ENCODE measurements around the gene IL12RB2. TPM values are rescaled to one million over a fixed set of nuclear protein-coding genes. Genes with fewer than 3 reads are reported as not detected.
"Not testable (repeated sequence)": the region's sequence is repeated elsewhere in the genome, so short reads cannot be mapped to it uniquely, and the experiment has no call there.

The IL12RB2 gene
- total RNA-seq, 1 experiment from 2014 or later = not detected

GRCh38 chr1:67393737-67394136 lies 86.1 kb downstream of the IL12RB2 start:
- no peak for TF ChIP-seq CTCF (IDR thresholded peaks at IDR 0.05; ENCODE audit: unreplicated experiment)
- no peaks in the 10 kb centered on the region for H3K27me3 Mint-ChIP-seq (ENCODE audit: unreplicated experiment)
- no peaks in the 10 kb centered on the region for H3K9me3 Mint-ChIP-seq (ENCODE audit: low read depth, unreplicated experiment)
- H3K36me3 Mint-ChIP-seq (ENCODE audit: insufficient read depth, unreplicated experiment) = peaks cover 45% of the 10 kb centered on the region
- DNase-seq = no peak
- no peak overlapping the region for H3K4me3 Mint-ChIP-seq (ENCODE audit: low read depth, unreplicated experiment)
- peaks cover 6% of the 10 kb centered on the region for H3K4me1 Mint-ChIP-seq (ENCODE audit: low read depth, unreplicated experiment)
- H3K27ac Mint-ChIP-seq (ENCODE audit: unreplicated experiment) = no peak overlapping the region
- intact Hi-C loops (cut with micrococcal nuclease; ENCODE audit: unreplicated experiment) = no loop called here
- no TSS peak for BruUV-seq (replicated peaks)
- CTCF ChIA-PET = no interaction called here

GRCh38 chr1:67394548-67394947 lies 86.9 kb downstream of the IL12RB2 start:
- H3K4me3 Mint-ChIP-seq (ENCODE audit: low read depth, unreplicated experiment) = no peak overlapping the region
- DNase-seq = no peak
- no TSS peak for BruUV-seq (replicated peaks)
- peaks cover 43% of the 10 kb centered on the region for H3K36me3 Mint-ChIP-seq (ENCODE audit: insufficient read depth, unreplicated experiment)
- H3K4me1 Mint-ChIP-seq (ENCODE audit: low read depth, unreplicated experiment) = peaks cover 6% of the 10 kb centered on the region
- H3K27me3 Mint-ChIP-seq (ENCODE audit: unreplicated experiment) = no peaks in the 10 kb centered on the region
- CTCF ChIA-PET = no interaction called here
- no peak for TF ChIP-seq CTCF (IDR thresholded peaks at IDR 0.05; ENCODE audit: unreplicated experiment)
- H3K27ac Mint-ChIP-seq (ENCODE audit: unreplicated experiment) = no peak overlapping the region
- H3K9me3 Mint-ChIP-seq (ENCODE audit: low read depth, unreplicated experiment) = no peaks in the 10 kb centered on the region
- intact Hi-C loops (cut with micrococcal nuclease; ENCODE audit: unreplicated experiment) = no loop called here

- H3K4me3 Mint-ChIP-seq (ENCODE audit: low read depth, unreplicated experiment) = no peak overlapping the region
- intact Hi-C loops (cut with micrococcal nuclease; ENCODE audit: unreplicated experiment) = no loop called here
- no peak overlapping the region for H3K27ac Mint-ChIP-seq (ENCODE audit: unreplicated experiment)
- no peak for TF ChIP-seq CTCF (IDR thresholded peaks at IDR 0.05; ENCODE audit: unreplicated experiment)
- no peak for DNase-seq
- no peaks in the 10 kb centered on the region for H3K9me3 Mint-ChIP-seq (ENCODE audit: low read depth, unreplicated experiment)
- no peaks in the 10 kb centered on the region for H3K27me3 Mint-ChIP-seq (ENCODE audit: unreplicated experiment)
- CTCF ChIA-PET = no interaction called here
- H3K36me3 Mint-ChIP-seq (ENCODE audit: insufficient read depth, unreplicated experiment) = peaks cover 64% of the 10 kb centered on the region
- BruUV-seq (replicated peaks) = no TSS peak
- peaks cover 10% of the 10 kb centered on the region for H3K4me1 Mint-ChIP-seq (ENCODE audit: low read depth, unreplicated experiment)
These were observed 91.7 kb downstream of the IL12RB2 start for GRCh38 chr1:67399199-67399993.

- Mint-ChIP-seq H3K36me3 (ENCODE audit: insufficient read depth, unreplicated experiment) (peaks cover 71% of the 10 kb centered on the region), H3K4me1 (ENCODE audit: low read depth, unreplicated experiment) (peaks cover 10% of the 10 kb centered on the region), H3K27ac (ENCODE audit: unreplicated experiment) (peak overlapping the region; percentile 62)
- intact Hi-C loops (cut with micrococcal nuclease; ENCODE audit: unreplicated experiment); BruUV-seq (replicated peaks); H3K4me3 Mint-ChIP-seq (ENCODE audit: low read depth, unreplicated experiment); H3K27me3 Mint-ChIP-seq (ENCODE audit: unreplicated experiment); H3K9me3 Mint-ChIP-seq (ENCODE audit: low read depth, unreplicated experiment); CTCF ChIA-PET: not testable (repeated sequence)
- peak; percentile 45 for DNase-seq
These were observed 92.5 kb downstream of the IL12RB2 start for GRCh38 chr1:67400029-67400786.

GRCh38 chr1:67401443-67401842 lies 93.8 kb downstream of the IL12RB2 start:
- H3K9me3 Mint-ChIP-seq (ENCODE audit: low read depth, unreplicated experiment) = no peaks in the 10 kb centered on the region
- CTCF ChIA-PET = no interaction called here
- H3K27ac Mint-ChIP-seq (ENCODE audit: unreplicated experiment) = peak overlapping the region; percentile 7
- DNase-seq = no peak
- H3K36me3 Mint-ChIP-seq (ENCODE audit: insufficient read depth, unreplicated experiment) = peaks cover 75% of the 10 kb centered on the region
- no TSS peak for BruUV-seq (replicated peaks)
- peaks cover 10% of the 10 kb centered on the region for H3K4me1 Mint-ChIP-seq (ENCODE audit: low read depth, unreplicated experiment)
- no peak overlapping the region for H3K4me3 Mint-ChIP-seq (ENCODE audit: low read depth, unreplicated experiment)
- no peak for TF ChIP-seq CTCF (IDR thresholded peaks at IDR 0.05; ENCODE audit: unreplicated experiment)
- intact Hi-C loops (cut with micrococcal nuclease; ENCODE audit: unreplicated experiment) = no loop called here
- H3K27me3 Mint-ChIP-seq (ENCODE audit: unreplicated experiment) = no peaks in the 10 kb centered on the region
